ENCODE measurements around the gene DNM1L. TPM values are rescaled to one million over a fixed set of nuclear protein-coding genes. Genes with fewer than 3 reads are reported as not detected.

Gene DNM1L
- total and polyA plus RNA-seq, 2 of the 4 experiments (the other 2 are of a cell fraction): 44.8 to 70.1 TPM

GRCh38 chr12:32659908-32660440, 19.1 kb upstream of the DNM1L start:
- TF ChIP-seq CTCF (conservative IDR thresholded peaks at IDR 0.05; ENCODE audit: low read depth, low read length) (no peak), NFE2L2 (IDR thresholded peaks at IDR 0.05; ENCODE audit: low read depth, low read length) (no peak), CHD1 (IDR thresholded peaks at IDR 0.05; ENCODE audit: low read depth, low read length) (no peak), CEBPB (IDR thresholded peaks at IDR 0.05; ENCODE audit: low read depth, low read length) (no peak), BHLHE40 (IDR thresholded peaks at IDR 0.05; ENCODE audit: low read depth, low read length) (no peak), FOS (IDR thresholded peaks at IDR 0.05; ENCODE audit: low read depth, low read length) (no peak), MAFK (IDR thresholded peaks at IDR 0.05; ENCODE audit: low read depth, low read length) (no peak), RCOR1 (IDR thresholded peaks at IDR 0.05; ENCODE audit: insufficient replicate concordance, low read length) (no peak), MXI1 (IDR thresholded peaks at IDR 0.05; ENCODE audit: borderline replicate concordance, low read depth, low read length) (no peak), POLR2A (IDR thresholded peaks at IDR 0.05; ENCODE audit: low read depth, low read length) (no peak), RFX5 (IDR thresholded peaks at IDR 0.05; ENCODE audit: low read depth, low read length) (no peak), RAD21 (IDR thresholded peaks at IDR 0.05; ENCODE audit: low read length) (no peak), MAZ (IDR thresholded peaks at IDR 0.05; ENCODE audit: borderline replicate concordance, low read depth, low read length) (no peak), ELK1 (IDR thresholded peaks at IDR 0.05; ENCODE audit: borderline replicate concordance, low read depth, low read length) (no peak)
- H2AK5ac ChIP-seq (ENCODE audit: low read depth, low read length): no peak overlapping the region
- no peak overlapping the region for H2AK9ac ChIP-seq (replicated peaks; ENCODE audit: low read depth, low read length, poor library complexity)
- ChIA-PET CTCF (interaction anchor here (0.6 to 1.0 kb wide), 2 partner anchors 18 to 204 kb away, joined by 3 to 4 read pairs; no protein-coding TSS in a partner anchor), POLR2A (ENCODE audit: unreplicated experiment) (no interaction called here)
- no peak overlapping the region for H3K18ac ChIP-seq (ENCODE audit: low read depth, low read length)
- no peak overlapping the region for H3K4ac ChIP-seq (ENCODE audit: low read depth, low read length)
- H3K4me1 ChIP-seq (ENCODE audit: control insufficient read depth, insufficient read depth, low read length): 0 out of 2 replicates have a peak, but pooled peaks cover 2% of the 10 kb centered on the region
- H4K5ac ChIP-seq (ENCODE audit: low read depth, low read length): no peak overlapping the region
- no peak overlapping the region for H2BK20ac ChIP-seq (ENCODE audit: low read depth, low read length)
- intact Hi-C loops (cut with micrococcal nuclease) (loop anchor here (5.0 kb wide), 1 partner anchor 113 kb away; no protein-coding TSS in a partner anchor), dilution Hi-C loops (cut with HindIII; ENCODE audit: low sequenced_read_pairs, unreplicated experiment) (no loop called here), in situ Hi-C loops (cut with MboI; ENCODE audit: low sequenced_read_pairs) (loop anchor here (5.0 kb wide), 1 partner anchor 203 kb away; no protein-coding TSS in a partner anchor)
- H3K36me3 ChIP-seq (ENCODE audit: control insufficient read depth, insufficient read depth, low read length): no peaks in the 10 kb centered on the region
- no TSS peak for BruUV-seq (replicated peaks)
- ATAC-seq (ENCODE audit: low read depth) (peak; percentile 47), DNase-seq (no peak)
- no peak overlapping the region for H3K14ac ChIP-seq (replicated peaks; ENCODE audit: low read depth, low read length)
- H3K27ac ChIP-seq (ENCODE audit: insufficient read depth, low read length): no peak overlapping the region
- H2BK15ac ChIP-seq (ENCODE audit: low read depth, low read length): no peak overlapping the region
- no peak overlapping the region for H2BK5ac ChIP-seq (ENCODE audit: low read depth, low read length, poor library complexity, severe bottlenecking)
- no peak overlapping the region for H4K8ac ChIP-seq (ENCODE audit: low read depth in 2 of 2, low read length in 2 of 2)
- H3K9me1 ChIP-seq (ENCODE audit: insufficient read depth, low read length): no peaks in the 10 kb centered on the region
- H4K20me1 ChIP-seq (ENCODE audit: insufficient read depth, low read length): no peaks in the 10 kb centered on the region
- no peak overlapping the region for H3K23ac ChIP-seq (ENCODE audit: low read depth, low read length)
- no peak overlapping the region for H3K4me2 ChIP-seq (ENCODE audit: low read depth, low read length)
- no peak overlapping the region for H3K56ac ChIP-seq (ENCODE audit: extremely low read depth, insufficient read depth, low read length)
- H3K4me3 ChIP-seq (ENCODE audit: insufficient read depth, low read depth, low read length): no peak overlapping the region
- no peak overlapping the region for H2AFZ ChIP-seq (replicated peaks; ENCODE audit: low read length, poor library complexity)
- H3K27me3 ChIP-seq (ENCODE audit: control insufficient read depth, insufficient read depth, low read length): no peaks in the 10 kb centered on the region
- H4K91ac ChIP-seq (ENCODE audit: insufficient read depth, low read depth, low read length): no peak overlapping the region; the same call in 1 of the 2 replicates
- H3K79me1 ChIP-seq (ENCODE audit: low read depth in 1 of 2, low read length in 2 of 2): no peaks in the 10 kb centered on the region
- no peak overlapping the region for H3K9ac ChIP-seq (ENCODE audit: low read depth, low read length)
- H3K9me3 ChIP-seq (ENCODE audit: control insufficient read depth, insufficient read depth, low read length): no peaks in the 10 kb centered on the region
- no peak overlapping the region for H2BK120ac ChIP-seq (ENCODE audit: low read depth, low read length)
- WGBS, 2 experiments (ENCODE audit: extremely low coverage in 2 of 2, insufficient read length in 1 of 2): no CpG with 5 or more reads among the region's 6 CpGs
